HepG2 (cell line): Measurements from ENCODE around the gene OGFOD3. TPM values are rescaled to one million over a fixed set of nuclear protein-coding genes. Genes with fewer than 3 reads are reported as not detected.

Experiments
- JUNB ChIP-seq: sonication (generic); formaldehyde crosslinking; IDR thresholded peaks from 2 replicates; pipeline ENCODE4 v1.8.0; 2022; ENCODE audit warnings: missing genetic modification reagents, mild to moderate bottlenecking, borderline replicate concordance
- KDM3A ChIP-seq: IDR thresholded peaks from 2 replicates; pipeline ENCODE4 v1.6.1; 2018; ENCODE audit warnings: low read depth, missing compliant biosample characterization
- MED1 ChIP-seq: sonication (generic); formaldehyde crosslinking; IDR thresholded peaks from 2 replicates; pipeline ENCODE4 v1.4.0; 2020; ENCODE audit warnings: missing genetic modification reagents
- PHF8 ChIP-seq: sonication (generic); formaldehyde crosslinking; IDR thresholded peaks from 2 replicates; pipeline ENCODE4 v1.5.0; 2020; ENCODE audit warnings: missing genetic modification reagents
- SOX5 ChIP-seq: IDR thresholded peaks from 2 replicates; pipeline ENCODE4 v1.6.1; 2016; ENCODE audit warnings: borderline replicate concordance
- ZBTB40 ChIP-seq, 2 experiments: fragments of 450-650 bp in 1 of 2; sonication (generic) in 1 of 2; formaldehyde crosslinking in 1 of 2; IDR thresholded peaks; 2 replicates each; pipeline versions ENCODE4 v1.6.1 to v1.8.0; 2016 to 2022; ENCODE audit warnings: antibody characterized with exemption in 1 of 2, mild to moderate bottlenecking in 1 of 2, missing genetic modification reagents in 1 of 2
- ZHX2 ChIP-seq, 2 experiments: sonication (generic) in 1 of 2; formaldehyde crosslinking in 1 of 2; IDR thresholded peaks; 2 replicates each; pipeline versions ENCODE4 v1.6.1 to v1.9.0; 2014 to 2022; ENCODE audit warnings: antibody characterized with exemption in 1 of 2, borderline replicate concordance in 1 of 2, inconsistent platforms in 1 of 2, low read depth in 1 of 2, missing genetic modification reagents in 1 of 2
- ZNF761 ChIP-seq: sonication (generic); formaldehyde crosslinking; conservative IDR thresholded peaks from 2 replicates; pipeline ENCODE4 v1.4.0; 2020; ENCODE audit warnings: mild to moderate bottlenecking, missing genetic modification reagents
- ZNF773 ChIP-seq: sonication (generic); formaldehyde crosslinking; IDR thresholded peaks from 2 replicates; pipeline ENCODE4 v1.4.0; 2020; ENCODE audit warnings: missing genetic modification reagents, borderline replicate concordance
- ZNF781 ChIP-seq: sonication (generic); formaldehyde crosslinking; IDR thresholded peaks from 2 replicates; pipeline ENCODE4 v1.5.1; 2020; ENCODE audit warnings: borderline replicate concordance, mild to moderate bottlenecking, missing genetic modification reagents; ENCODE audit errors: not compliant biosample characterization
- polyA plus RNA-seq, 8 experiments: library from polyadenylated mRNA; depleted of rRNA in 3 of 8; stranded (reverse) in 7 of 8; unstranded in 1 of 8; fragments of >200 nt; fragmentation: Illumina TruSeq in 4 of 8; extraction: Trizol in 4 of 8; gene quantifications; 2 replicates each; pipeline versions ENCODE4 v1.2.1 to v1.2.3, GENCODE V29; 2011 to 2016; ENCODE audit warnings: low read depth in 4 of 8, missing spikeins in 1 of 8, mixed read lengths in 1 of 8; ENCODE audit not compliant: insufficient read depth in 1 of 8
- total RNA-seq, 5 experiments: library from RNA; depleted of rRNA; stranded (reverse); fragments of >200 nt; fragmentation: Illumina TruSeq; extraction: Trizol; gene quantifications; 2 replicates each; pipeline ENCODE4 v1.2.3, GENCODE V29; 2016; ENCODE audit warnings: low read depth in 1 of 5

Gene OGFOD3
- total and polyA plus RNA-seq, 2 of the 13 experiments (the other 11 are each of a cell fraction or from before 2014, with no cell fraction given): 40.0 to 42.1 TPM

- TF ChIP-seq ZBTB40 (IDR thresholded peaks at IDR 0.05): no peak
- peak; percentile 81 for TF ChIP-seq ZBTB40 (CRISPR knock-in tag; IDR thresholded peaks at IDR 0.05)
- TF ChIP-seq MED1: peak; percentile 69
- TF ChIP-seq SOX5 (CRISPR knock-in tag): peak; percentile 42; the same call in 1 of the 2 replicates
- peak; percentile 79 for TF ChIP-seq KDM3A (CRISPR knock-in tag)
- no peak for TF ChIP-seq ZNF761 (CRISPR knock-in tag)
- no peak for TF ChIP-seq ZHX2 (IDR thresholded peaks at IDR 0.05; ENCODE audit: low read depth)
- peak; percentile 97 for TF ChIP-seq ZHX2 (CRISPR knock-in tag; IDR thresholded peaks at IDR 0.05; ENCODE audit: borderline replicate concordance)
- peak; percentile 92; the same call in 1 of the 2 replicates for TF ChIP-seq ZNF773 (CRISPR knock-in tag)
- TF ChIP-seq JUNB (CRISPR knock-in tag): no peak
- TF ChIP-seq ZNF781: peak; percentile 99
- peak; percentile 47 for TF ChIP-seq PHF8 (CRISPR knock-in tag)
Measured at GRCh38 chr17:82414548-82415281, 3.7 kb downstream of the OGFOD3 start (continued).
